Measurements from ENCODE around the gene KIAA1191. TPM values are rescaled to one million over a fixed set of nuclear protein-coding genes. Genes with fewer than 3 reads are reported as not detected.
A peak's percentile ranks its signal among the peaks of the same experiment; 100 is the strongest.

KIAA1191 gene
- total and polyA plus RNA-seq, 2 of the 4 experiments (the other 2 are of a cell fraction) = 114 to 124 TPM

DNA sequence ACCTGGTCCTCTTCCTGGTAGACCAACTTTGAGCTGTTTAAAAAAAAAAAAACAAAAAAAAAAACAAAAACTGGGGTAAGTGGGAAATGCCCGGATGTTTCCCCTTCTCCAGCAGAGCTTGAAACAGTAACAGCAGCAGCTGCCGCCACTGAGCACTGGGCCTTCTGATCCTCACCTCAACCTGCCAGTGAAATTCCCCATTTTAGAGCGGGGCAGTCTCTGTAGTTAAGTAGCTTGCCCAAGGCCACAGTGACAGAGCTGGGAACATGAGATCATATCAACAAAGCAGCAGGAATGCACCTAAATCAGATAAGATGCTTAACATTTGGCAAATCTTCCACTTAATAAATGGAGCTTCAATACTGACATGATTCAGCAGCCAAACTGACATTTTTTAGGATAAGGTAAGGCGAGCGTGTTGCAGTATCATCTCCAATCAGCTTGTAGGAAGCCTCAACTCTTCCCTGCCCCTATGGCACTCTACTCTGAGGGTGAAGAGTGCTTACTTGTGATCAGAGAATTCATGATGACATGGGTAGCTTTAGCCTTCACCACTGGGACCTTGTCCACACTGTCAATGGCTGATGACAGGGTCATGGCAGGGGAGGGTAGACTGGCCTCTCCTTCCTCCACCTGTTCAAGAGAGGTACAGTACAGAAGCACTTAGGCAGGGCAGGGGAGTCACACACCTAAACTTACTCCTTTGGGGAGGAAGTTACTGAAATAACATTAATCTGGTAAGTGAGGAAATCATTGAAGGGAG is 9.3 kb downstream of the KIAA1191 start:
- dilution Hi-C loops (cut with HindIII; ENCODE audit: low sequenced_read_pairs, unreplicated experiment) = no loop called here
- Histone ChIP-seq H3K14ac (replicated peaks; ENCODE audit: low read depth, low read length) (no peak overlapping the region), H2AK9ac (replicated peaks; ENCODE audit: low read depth, low read length, poor library complexity) (no peak overlapping the region), H2BK5ac (ENCODE audit: low read depth, low read length, poor library complexity, severe bottlenecking) (no peak overlapping the region), H2AFZ (replicated peaks; ENCODE audit: low read length, poor library complexity) (no peak overlapping the region), H3K27me3 (ENCODE audit: control insufficient read depth, insufficient read depth, low read length) (no peaks in the 10 kb centered on the region), H3K4ac (ENCODE audit: low read depth, low read length) (no peak overlapping the region), H3K36me3 (ENCODE audit: control insufficient read depth, insufficient read depth, low read length) (peaks cover 72% of the 10 kb centered on the region), H3K56ac (ENCODE audit: extremely low read depth, insufficient read depth, low read length) (no peak overlapping the region), H2AK5ac (ENCODE audit: low read depth, low read length) (no peak overlapping the region), H3K9me3 (ENCODE audit: control insufficient read depth, insufficient read depth, low read length) (no peaks in the 10 kb centered on the region), H4K91ac (ENCODE audit: insufficient read depth, low read depth, low read length) (no peak overlapping the region), H3K9ac (ENCODE audit: low read depth, low read length) (no peak overlapping the region), H4K8ac (ENCODE audit: low read depth in 2 of 2, low read length in 2 of 2) (no peak overlapping the region), H3K27ac (ENCODE audit: insufficient read depth, low read length) (no peak overlapping the region), H4K5ac (ENCODE audit: low read depth, low read length) (no peak overlapping the region), H2BK120ac (ENCODE audit: low read depth, low read length) (no peak overlapping the region), H3K23ac (ENCODE audit: low read depth, low read length) (no peak overlapping the region), H4K20me1 (ENCODE audit: insufficient read depth, low read length) (peaks cover 49% of the 10 kb centered on the region), H3K4me1 (ENCODE audit: control insufficient read depth, insufficient read depth, low read length) (0 out of 2 replicates have a peak, but pooled peaks cover 2% of the 10 kb centered on the region), H3K18ac (ENCODE audit: low read depth, low read length) (no peak overlapping the region), H3K4me2 (ENCODE audit: low read depth, low read length) (no peak overlapping the region), H2BK20ac (ENCODE audit: low read depth, low read length) (no peak overlapping the region), H3K4me3 (ENCODE audit: insufficient read depth, low read depth, low read length) (no peak overlapping the region), H3K9me1 (ENCODE audit: insufficient read depth, low read length) (peaks cover 15% of the 10 kb centered on the region), H3K79me1 (ENCODE audit: low read depth in 1 of 2, low read length in 2 of 2) (peaks cover 45 to 57% of the 10 kb centered on the region in 2 experiments), H2BK15ac (ENCODE audit: low read depth, low read length) (no peak overlapping the region)
- TF ChIP-seq SMC3 (IDR thresholded peaks at IDR 0.05; ENCODE audit: low read depth, low read length) = no peak
- no peak for TF ChIP-seq MAZ (IDR thresholded peaks at IDR 0.05; ENCODE audit: borderline replicate concordance, low read depth, low read length)
- TF ChIP-seq CEBPB (IDR thresholded peaks at IDR 0.05; ENCODE audit: low read depth, low read length) = no peak
- TF ChIP-seq RAD21 (IDR thresholded peaks at IDR 0.05; ENCODE audit: low read length) = no peak
- TF ChIP-seq MXI1 (IDR thresholded peaks at IDR 0.05; ENCODE audit: borderline replicate concordance, low read depth, low read length) = no peak
- no peak for TF ChIP-seq NFE2L2 (IDR thresholded peaks at IDR 0.05; ENCODE audit: low read depth, low read length)
- TF ChIP-seq, protein P1, sequence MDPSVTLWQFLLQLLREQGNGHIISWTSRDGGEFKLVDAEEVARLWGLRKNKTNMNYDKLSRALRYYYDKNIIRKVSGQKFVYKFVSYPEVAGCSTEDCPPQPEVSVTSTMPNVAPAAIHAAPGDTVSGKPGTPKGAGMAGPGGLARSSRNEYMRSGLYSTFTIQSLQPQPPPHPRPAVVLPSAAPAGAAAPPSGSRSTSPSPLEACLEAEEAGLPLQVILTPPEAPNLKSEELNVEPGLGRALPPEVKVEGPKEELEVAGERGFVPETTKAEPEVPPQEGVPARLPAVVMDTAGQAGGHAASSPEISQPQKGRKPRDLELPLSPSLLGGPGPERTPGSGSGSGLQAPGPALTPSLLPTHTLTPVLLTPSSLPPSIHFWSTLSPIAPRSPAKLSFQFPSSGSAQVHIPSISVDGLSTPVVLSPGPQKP (IDR thresholded peaks at IDR 0.05; ENCODE audit: borderline replicate concordance, low read depth, low read length) = no peak
- TF ChIP-seq RFX5 (IDR thresholded peaks at IDR 0.05; ENCODE audit: low read depth, low read length) = no peak
- TF ChIP-seq BHLHE40 (IDR thresholded peaks at IDR 0.05; ENCODE audit: low read depth, low read length) = no peak
- TF ChIP-seq RCOR1 (IDR thresholded peaks at IDR 0.05; ENCODE audit: insufficient replicate concordance, low read length) = no peak
- TF ChIP-seq MAFK (IDR thresholded peaks at IDR 0.05; ENCODE audit: low read depth, low read length) = no peak
- TF ChIP-seq, protein P2, sequence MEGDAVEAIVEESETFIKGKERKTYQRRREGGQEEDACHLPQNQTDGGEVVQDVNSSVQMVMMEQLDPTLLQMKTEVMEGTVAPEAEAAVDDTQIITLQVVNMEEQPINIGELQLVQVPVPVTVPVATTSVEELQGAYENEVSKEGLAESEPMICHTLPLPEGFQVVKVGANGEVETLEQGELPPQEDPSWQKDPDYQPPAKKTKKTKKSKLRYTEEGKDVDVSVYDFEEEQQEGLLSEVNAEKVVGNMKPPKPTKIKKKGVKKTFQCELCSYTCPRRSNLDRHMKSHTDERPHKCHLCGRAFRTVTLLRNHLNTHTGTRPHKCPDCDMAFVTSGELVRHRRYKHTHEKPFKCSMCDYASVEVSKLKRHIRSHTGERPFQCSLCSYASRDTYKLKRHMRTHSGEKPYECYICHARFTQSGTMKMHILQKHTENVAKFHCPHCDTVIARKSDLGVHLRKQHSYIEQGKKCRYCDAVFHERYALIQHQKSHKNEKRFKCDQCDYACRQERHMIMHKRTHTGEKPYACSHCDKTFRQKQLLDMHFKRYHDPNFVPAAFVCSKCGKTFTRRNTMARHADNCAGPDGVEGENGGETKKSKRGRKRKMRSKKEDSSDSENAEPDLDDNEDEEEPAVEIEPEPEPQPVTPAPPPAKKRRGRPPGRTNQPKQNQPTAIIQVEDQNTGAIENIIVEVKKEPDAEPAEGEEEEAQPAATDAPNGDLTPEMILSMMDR (conservative IDR thresholded peaks at IDR 0.05; ENCODE audit: low read depth, low read length) = no peak
- no peak for TF ChIP-seq CHD1 (IDR thresholded peaks at IDR 0.05; ENCODE audit: low read depth, low read length)
- no peak for TF ChIP-seq FOS (IDR thresholded peaks at IDR 0.05; ENCODE audit: low read depth, low read length)
- TF ChIP-seq, protein P3, sequence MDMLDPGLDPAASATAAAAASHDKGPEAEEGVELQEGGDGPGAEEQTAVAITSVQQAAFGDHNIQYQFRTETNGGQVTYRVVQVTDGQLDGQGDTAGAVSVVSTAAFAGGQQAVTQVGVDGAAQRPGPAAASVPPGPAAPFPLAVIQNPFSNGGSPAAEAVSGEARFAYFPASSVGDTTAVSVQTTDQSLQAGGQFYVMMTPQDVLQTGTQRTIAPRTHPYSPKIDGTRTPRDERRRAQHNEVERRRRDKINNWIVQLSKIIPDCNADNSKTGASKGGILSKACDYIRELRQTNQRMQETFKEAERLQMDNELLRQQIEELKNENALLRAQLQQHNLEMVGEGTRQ (IDR thresholded peaks at IDR 0.05; ENCODE audit: low read depth, low read length) = no peak
- TF ChIP-seq POLR2A (IDR thresholded peaks at IDR 0.05; ENCODE audit: low read depth, low read length) = no peak
- in situ Hi-C loops (cut with MboI; ENCODE audit: low sequenced_read_pairs) = no loop called here
- DNase-seq = peak; percentile 44
- no CpG with 5 or more reads among the region's 5 CpGs for WGBS, 2 experiments (ENCODE audit: extremely low coverage in 2 of 2, insufficient read length in 1 of 2)
- BruUV-seq (replicated peaks) = no TSS peak
- intact Hi-C loops (cut with micrococcal nuclease) = no loop called here
- ChIA-PET POLR2A (ENCODE audit: unreplicated experiment) (no interaction called here), CTCF (no interaction called here)
- ATAC-seq (ENCODE audit: low read depth) = peak; percentile 56

Measured in IMR-90 (cell line).